HCT116 (cell line): ENCODE results near the gene OGDHL.

ENCODE experiments used
- CEBPB ChIP-seq: IDR thresholded peaks from 2 replicates; pipeline ENCODE4 v1.6.1; 2012; ENCODE audit warnings: low read depth
- CTCF ChIP-seq, 3 experiments: fragments of 200-600 bp in 1 of 3; sonication (generic) in 1 of 3; IDR thresholded peaks in 2 of 3; conservative IDR thresholded peaks in 1 of 3; 2 replicates each; pipeline ENCODE4 v1.5.1; 2012 to 2017; ENCODE audit warnings: low read depth in 2 of 3, low read length in 2 of 3, antibody characterized with exemption in 1 of 3, borderline replicate concordance in 1 of 3, control low read depth in 1 of 3, mild to moderate bottlenecking in 1 of 3, mixed read lengths in 1 of 3, mixed run types in 1 of 3, moderate library complexity in 1 of 3; ENCODE audit not compliant: insufficient read depth in 1 of 3
- EGR1 ChIP-seq: IDR thresholded peaks from 2 replicates; pipeline ENCODE4 v1.6.1; 2012; ENCODE audit warnings: low read depth
- EZH2 ChIP-seq: fragments of 200-600 bp; sonication (generic); IDR thresholded peaks from 2 replicates; pipeline ENCODE4 v1.6.1; 2017; ENCODE audit warnings: antibody characterized with exemption, mixed run types
- EZH2phosphoT487 ChIP-seq: fragments of 200-600 bp; IDR thresholded peaks from 2 replicates; pipeline ENCODE4 v1.6.1; 2018; ENCODE audit warnings: antibody characterized with exemption, borderline replicate concordance
- FOSL1 ChIP-seq: IDR thresholded peaks from 2 replicates; pipeline ENCODE4 v1.6.1; 2012; ENCODE audit warnings: low read depth
- MAX ChIP-seq: IDR thresholded peaks from 2 replicates; pipeline ENCODE4 v1.6.1; 2012
- POLR2A ChIP-seq: IDR thresholded peaks from 2 replicates; pipeline ENCODE4 v1.7.0; 2011; ENCODE audit warnings: borderline replicate concordance; ENCODE audit not compliant: insufficient read depth, insufficient read length; ENCODE audit errors: extremely low read depth
- POLR2AphosphoS5 ChIP-seq: IDR thresholded peaks from 2 replicates; pipeline ENCODE4 v1.6.1; 2011; ENCODE audit warnings: mild to moderate bottlenecking, low read depth, low read length, moderate library complexity
- RAD21 ChIP-seq: IDR thresholded peaks from 2 replicates; pipeline ENCODE4 v1.6.1; 2012; ENCODE audit warnings: low read depth, mild to moderate bottlenecking
- REST ChIP-seq: IDR thresholded peaks from 2 replicates; pipeline ENCODE4 v1.6.1; 2012; ENCODE audit warnings: low read depth
- SIN3A ChIP-seq: IDR thresholded peaks from 2 replicates; pipeline ENCODE4 v1.6.1; 2012; ENCODE audit warnings: low read depth
- ZBTB33 ChIP-seq: IDR thresholded peaks from 2 replicates; pipeline ENCODE4 v1.6.1; 2011; ENCODE audit warnings: mild to moderate bottlenecking, low read length, moderate library complexity; ENCODE audit not compliant: insufficient replicate concordance; ENCODE audit errors: extremely low read depth

DNA sequence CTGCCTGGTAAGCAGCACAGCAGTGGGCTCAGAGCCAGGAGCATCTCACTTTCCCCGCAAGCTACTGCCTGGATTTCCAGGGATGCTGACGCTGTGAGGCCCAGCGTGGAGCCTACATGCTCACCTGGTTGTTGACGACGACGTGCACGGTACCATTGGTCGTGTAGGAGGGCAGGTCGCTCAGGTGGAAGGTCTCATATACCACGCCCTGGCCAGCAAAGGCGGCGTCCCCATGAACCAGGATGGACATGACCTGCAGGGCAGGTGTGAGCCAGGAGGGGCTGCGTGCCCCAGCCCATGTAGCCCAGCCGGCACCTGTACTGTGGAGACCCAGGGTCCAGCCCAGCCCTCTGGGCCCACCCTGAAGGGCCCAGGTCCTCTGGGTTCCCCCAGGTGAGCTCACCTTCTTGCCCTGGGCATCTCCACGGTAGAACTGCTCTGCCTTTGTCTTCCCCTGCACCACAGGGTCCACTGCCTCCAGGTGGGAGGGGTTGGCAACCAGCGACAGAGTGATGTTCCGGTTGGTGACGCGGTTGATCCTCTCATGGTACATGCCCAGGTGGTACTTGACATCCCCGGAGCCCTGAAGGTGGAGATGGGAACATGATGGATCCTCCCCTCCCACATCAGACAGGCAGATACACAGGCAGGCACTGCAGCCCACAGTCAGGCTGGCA is 15.4 kb downstream of the OGDHL start:
- TF ChIP-seq CTCF (IDR thresholded peaks at IDR 0.05 in 2 of 3, conservative IDR thresholded peaks at IDR 0.05 in 1 of 3; ENCODE audit: borderline replicate concordance in 1 of 3, insufficient read depth in 1 of 3, low read depth in 2 of 3, low read length in 2 of 3) (no peak), POLR2AphosphoS5 (no peak), EZH2 (no peak), POLR2A (no peak), SIN3A (no peak), EZH2phosphoT487 (no peak), REST (no peak), FOSL1 (no peak), MAX (no peak), EGR1 (no peak), ZBTB33 (no peak), RAD21 (no peak), CEBPB (no peak)
